NCI-H526 treated with DMSO at 0.1 percent for 48 hours (cell line): Measurements from ENCODE around the gene CD40LG.

ENCODE experiments used
- DNase-seq: peaks from one replicate; lab custom pipeline; 2025; lab: John Stamatoyannopoulos, UW

CD40LG gene

GRCh38 chrX:136647677-136648360, at the start of gene CD40LG:
TSS of gene CD40LG (plus strand) at chrX:136648158. CDS start at chrX:136648249, 91 bp downstream.
- no peak for DNase-seq

- DNase-seq = no peak
Observed at GRCh38 chrX:136598631-136599030, 49.3 kb upstream of the CD40LG start.

GRCh38 chrX:136600059-136600458, 47.9 kb upstream of the CD40LG start:
- no peak for DNase-seq

- DNase-seq = no peak
Observed at GRCh38 chrX:136607236-136607635, 40.7 kb upstream of the CD40LG start.

GRCh38 chrX:136608295-136608933, 39.5 kb upstream of the CD40LG start:
- peak; percentile 0 for DNase-seq

- DNase-seq = no peak
Observed at GRCh38 chrX:136616987-136617685, 30.8 kb upstream of the CD40LG start.

GRCh38 chrX:136619899-136620505, 28.0 kb upstream of the CD40LG start:
- DNase-seq = no peak

- DNase-seq = no peak
Observed at GRCh38 chrX:136620780-136621179, 27.2 kb upstream of the CD40LG start.

GRCh38 chrX:136622568-136622967, 25.4 kb upstream of the CD40LG start:
- DNase-seq = no peak

GRCh38 chrX:136623396-136623795, 24.6 kb upstream of the CD40LG start:
- DNase-seq = no peak

- no peak for DNase-seq
Observed at GRCh38 chrX:136625246-136625645, 22.7 kb upstream of the CD40LG start.

GRCh38 chrX:136626237-136626636, 21.7 kb upstream of the CD40LG start:
- DNase-seq = no peak

GRCh38 chrX:136626891-136627290, 21.1 kb upstream of the CD40LG start:
- no peak for DNase-seq

GRCh38 chrX:136627409-136627808, 20.5 kb upstream of the CD40LG start:
- DNase-seq = no peak

GRCh38 chrX:136629084-136629750, 18.7 kb upstream of the CD40LG start:
- no peak for DNase-seq

- DNase-seq = no peak
Observed at GRCh38 chrX:136630881-136631280, 17.1 kb upstream of the CD40LG start.

GRCh38 chrX:136635235-136635634, 12.7 kb upstream of the CD40LG start:
- no peak for DNase-seq

- DNase-seq = no peak
Observed at GRCh38 chrX:136636121-136636520, 11.8 kb upstream of the CD40LG start.

- DNase-seq = no peak
Observed at GRCh38 chrX:136639506-136640176, 8.3 kb upstream of the CD40LG start.

- no peak for DNase-seq
Observed at GRCh38 chrX:136643243-136643642, 4.7 kb upstream of the CD40LG start.

- DNase-seq = no peak
Observed at GRCh38 chrX:136646602-136647239, 1.2 kb upstream of the CD40LG start.
